Loucy (cell line): ENCODE results near the gene CLDN9.
A peak's percentile ranks its signal among the peaks of the same experiment; 100 is the strongest.

Experiments used
- H2AFZ ChIP-seq: fragments of 200-600 bp; sonication (generic); 2 replicates; pipeline ENCODE4 v1.6.0; 2016; ENCODE audit warnings: antibody characterized with exemption, mild to moderate bottlenecking, low read length, moderate library complexity
- H3F3A ChIP-seq: fragments of 200-600 bp; 2 replicates; pipeline ENCODE4 v1.6.0; 2016; ENCODE audit warnings: antibody characterized with exemption, low read depth, mild to moderate bottlenecking
- H3K27me3 ChIP-seq: fragments of 200-600 bp; sonication (generic); 2 replicates; pipeline ENCODE4 v1.6.1; 2014; ENCODE audit warnings: low read length, mild to moderate bottlenecking; ENCODE audit not compliant: insufficient read depth, poor library complexity, severe bottlenecking
- H3K36me3 ChIP-seq: fragments of 200-600 bp; sonication (generic); 2 replicates; pipeline ENCODE4 v1.6.1; 2016; ENCODE audit warnings: low read length; ENCODE audit not compliant: insufficient read depth
- H3K4me1 ChIP-seq: fragments of 200-600 bp; sonication (generic); 2 replicates; pipeline ENCODE4 v1.5.1; 2014; ENCODE audit warnings: low read length, mild to moderate bottlenecking; ENCODE audit not compliant: insufficient read depth, poor library complexity, severe bottlenecking
- H3K4me2 ChIP-seq: fragments of 200-600 bp; sonication (generic); 2 replicates; pipeline ENCODE4 v1.6.0; 2014; ENCODE audit warnings: antibody characterized with exemption, low read length, low read depth, mild to moderate bottlenecking; ENCODE audit not compliant: poor library complexity, severe bottlenecking
- H3K4me3 ChIP-seq: fragments of 200-600 bp; sonication (generic); 2 replicates; pipeline ENCODE4 v1.5.1; 2014; ENCODE audit warnings: low read length, mild to moderate bottlenecking, mixed read lengths; ENCODE audit not compliant: poor library complexity, severe bottlenecking
- H3K79me2 ChIP-seq: fragments of 200-600 bp; sonication (generic); 2 replicates; pipeline ENCODE4 v1.6.1; 2014; ENCODE audit warnings: low read length; ENCODE audit not compliant: insufficient read depth
- H3K9ac ChIP-seq: fragments of 200-600 bp; sonication (generic); 2 replicates; pipeline ENCODE4 v1.6.0; 2014; ENCODE audit warnings: mild to moderate bottlenecking, low read depth, low read length, moderate library complexity; ENCODE audit not compliant: poor library complexity, severe bottlenecking
- H3K9me2 ChIP-seq: fragments of 200-600 bp; sonication (generic); replicated peaks from 2 replicates; pipeline ENCODE4 v1.6.1; 2016; ENCODE audit warnings: low read depth, low read length, mixed read lengths
- H3K9me3 ChIP-seq: fragments of 200-600 bp; sonication (generic); 2 replicates; pipeline ENCODE4 v1.6.1; 2014; ENCODE audit warnings: mild to moderate bottlenecking, antibody characterized with exemption, low read length, low read depth; ENCODE audit not compliant: insufficient read depth
- H4K20me1 ChIP-seq: fragments of 200-600 bp; sonication (generic); 2 replicates; pipeline ENCODE4 v1.6.0; 2014; ENCODE audit warnings: antibody characterized with exemption, low read length, mild to moderate bottlenecking; ENCODE audit not compliant: insufficient read depth, poor library complexity, severe bottlenecking
- CTCF ChIP-seq: fragments of 200-600 bp; sonication (generic); conservative IDR thresholded peaks from 2 replicates; pipeline ENCODE4 v1.5.1; 2014; ENCODE audit warnings: mild to moderate bottlenecking, antibody characterized with exemption, low read length
- EZH2phosphoT487 ChIP-seq: fragments of 200-600 bp; IDR thresholded peaks from 2 replicates; pipeline ENCODE4 v1.6.1; 2018; ENCODE audit warnings: antibody characterized with exemption, mild to moderate bottlenecking, moderate library complexity, borderline replicate concordance

The CLDN9 gene

GRCh38 chr16:3058139-3059030, 45.7 kb downstream of the CLDN9 start:
- TF ChIP-seq EZH2phosphoT487 (no peak), CTCF (no peak)
- H3K9ac ChIP-seq: peak overlapping the region; percentile 88
- peaks cover 10% of the 10 kb centered on the region for H3K4me1 ChIP-seq
- peak overlapping the region; percentile 63 for H3K4me2 ChIP-seq
- H3K9me2 ChIP-seq: no peaks in the 10 kb centered on the region
- H4K20me1 ChIP-seq: peaks cover 8% of the 10 kb centered on the region
- H3F3A ChIP-seq: no peaks in the 10 kb centered on the region
- H3K79me2 ChIP-seq: peaks cover 18% of the 10 kb centered on the region; the same call in 1 of the 2 replicates
- no peaks in the 10 kb centered on the region for H3K36me3 ChIP-seq
- H2AFZ ChIP-seq: peak overlapping the region; percentile 70
- H3K4me3 ChIP-seq: peak overlapping the region; percentile 82
- no peaks in the 10 kb centered on the region for H3K27me3 ChIP-seq
- no peaks in the 10 kb centered on the region for H3K9me3 ChIP-seq

- Histone ChIP-seq H2AFZ (peak overlapping the region; percentile 70), H3K4me2 (peak overlapping the region; percentile 88)
Observed at GRCh38 chr16:3059041-3059722, 46.5 kb downstream of the CLDN9 start.

GRCh38 chr16:3059723-3060242, 47.1 kb downstream of the CLDN9 start:
- peaks cover 8% of the 10 kb centered on the region for H4K20me1 ChIP-seq
- no peaks in the 10 kb centered on the region for H3K27me3 ChIP-seq
- no peak for TF ChIP-seq CTCF
- TF ChIP-seq EZH2phosphoT487: no peak
- H3K4me3 ChIP-seq: peak overlapping the region; percentile 82
- peaks cover 23% of the 10 kb centered on the region; the same call in 1 of the 2 replicates for H3K79me2 ChIP-seq
- H3K4me2 ChIP-seq: peak overlapping the region; percentile 88
- no peaks in the 10 kb centered on the region for H3K9me3 ChIP-seq
- peaks cover 10% of the 10 kb centered on the region for H3K4me1 ChIP-seq
- H3F3A ChIP-seq: no peaks in the 10 kb centered on the region
- no peaks in the 10 kb centered on the region for H3K36me3 ChIP-seq
- H3K9me2 ChIP-seq: no peaks in the 10 kb centered on the region
- peak overlapping the region; percentile 64; the same call in 1 of the 2 replicates for H2AFZ ChIP-seq
- peak overlapping the region; percentile 88 for H3K9ac ChIP-seq

More at GRCh38 chr16:3059041-3059722, 46.5 kb downstream of the CLDN9 start:
- H3K9me2 ChIP-seq: no peaks in the 10 kb centered on the region
- H3K4me1 ChIP-seq: peaks cover 10% of the 10 kb centered on the region
- H3K4me3 ChIP-seq: peak overlapping the region; percentile 82
- TF ChIP-seq CTCF (peak; percentile 44), EZH2phosphoT487 (no peak)
- H3K79me2 ChIP-seq: peaks cover 18% of the 10 kb centered on the region; the same call in 1 of the 2 replicates
- no peaks in the 10 kb centered on the region for H3K9me3 ChIP-seq
- H4K20me1 ChIP-seq: peaks cover 8% of the 10 kb centered on the region
- no peaks in the 10 kb centered on the region for H3K27me3 ChIP-seq
- H3K36me3 ChIP-seq: no peaks in the 10 kb centered on the region
- peak overlapping the region; percentile 88 for H3K9ac ChIP-seq
- H3F3A ChIP-seq: no peaks in the 10 kb centered on the region
